SU-DHL-6 (cell line): ENCODE measurements around the gene TMCO4.

Experiments
- CTCF ChIP-seq: fragments of 200-600 bp; sonication (generic); IDR thresholded peaks from one replicate; pipeline ENCODE4 v1.5.1; 2017; ENCODE audit warnings: antibody characterized with exemption, mild to moderate bottlenecking, low read length, moderate library complexity; ENCODE audit not compliant: insufficient read depth, poor library complexity, severe bottlenecking
- EZH2phosphoT487 ChIP-seq: fragments of 200-600 bp; sonication (generic), shearing (Covaris generic); conservative IDR thresholded peaks from 2 replicates; pipeline ENCODE4 v1.6.1; 2018; ENCODE audit warnings: mild to moderate bottlenecking, antibody characterized with exemption, low read length, moderate library complexity, mixed read lengths

- no peak for TF ChIP-seq CTCF
- TF ChIP-seq EZH2phosphoT487, result no peak
Measured at GRCh38 chr1:19706136-19706535, 93.6 kb downstream of the TMCO4 start.
